ENCODE data around the gene DROSHA.

The DROSHA gene

DNA sequence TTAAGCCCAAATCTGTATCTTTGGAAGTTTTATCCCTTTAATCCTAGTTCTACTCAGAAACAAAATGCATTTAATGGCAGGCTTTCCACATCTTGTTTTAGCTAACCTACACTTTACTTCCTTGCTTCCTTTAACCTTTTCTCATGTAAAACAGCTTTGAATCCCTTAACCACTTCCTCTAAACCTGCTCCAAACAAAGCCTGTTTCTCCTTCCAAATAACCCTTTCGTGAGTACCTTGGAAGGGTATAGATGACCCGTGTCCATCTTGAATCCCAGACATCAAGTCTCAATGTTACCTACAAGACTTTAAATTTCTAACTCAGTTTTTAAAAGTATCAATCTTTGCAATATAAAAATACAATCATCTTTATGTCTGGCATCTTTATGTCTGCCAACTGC lies 78.4 kb downstream of the DROSHA start:
- peaks cover 18 to 31% of the 10 kb centered on the region in 2 donors for H3K36me3 ChIP-seq (ENCODE audit: control insufficient read depth in 2 of 2, insufficient read depth in 2 of 2, low read length in 2 of 2)
- no peaks in the 10 kb centered on the region for H3K4me1 ChIP-seq (ENCODE audit: control insufficient read depth in 2 of 2, insufficient read depth in 2 of 2, low read length in 2 of 2)
- no peak overlapping the region for H3K9ac ChIP-seq (ENCODE audit: low read depth in 1 of 2, low read length in 2 of 2)
- H3K4me3 ChIP-seq (ENCODE audit: low read length in 2 of 2): no peak overlapping the region
- H3K27ac ChIP-seq (ENCODE audit: low read depth in 2 of 2, low read length in 2 of 2): no peak overlapping the region
- H3K27me3 ChIP-seq (ENCODE audit: control insufficient read depth in 2 of 2, insufficient read depth in 2 of 2, low read length in 2 of 2): no peaks in the 10 kb centered on the region
- no peaks in the 10 kb centered on the region for H3K9me3 ChIP-seq (ENCODE audit: control insufficient read depth in 2 of 2, low read length in 2 of 2)

DNA sequence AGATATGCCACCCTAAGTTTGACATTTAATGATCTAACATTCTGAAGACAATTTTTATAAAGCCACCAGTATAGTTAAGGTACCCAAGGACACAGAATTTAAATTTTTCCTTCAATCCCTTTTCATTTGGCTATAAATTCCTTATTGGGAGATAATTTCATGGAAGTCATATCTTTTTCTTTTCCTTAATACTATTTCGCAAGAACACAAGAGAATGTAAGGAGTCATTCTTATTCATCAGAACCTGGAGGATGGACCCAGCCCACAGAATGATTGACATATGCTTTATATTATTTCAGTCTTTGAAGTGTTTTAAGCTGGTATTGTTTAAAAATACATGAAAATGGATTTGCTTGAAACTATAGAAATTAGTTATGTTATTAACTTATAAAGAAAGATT lies 79.6 kb downstream of the DROSHA start:
- no peaks in the 10 kb centered on the region for H3K27me3 ChIP-seq (ENCODE audit: control insufficient read depth in 2 of 2, insufficient read depth in 2 of 2, low read length in 2 of 2)
- H3K4me1 ChIP-seq (ENCODE audit: control insufficient read depth in 2 of 2, insufficient read depth in 2 of 2, low read length in 2 of 2): no peaks in the 10 kb centered on the region
- no peak overlapping the region for H3K27ac ChIP-seq (ENCODE audit: low read depth in 2 of 2, low read length in 2 of 2)
- H3K4me3 ChIP-seq (ENCODE audit: low read length in 2 of 2): no peak overlapping the region
- no peak overlapping the region for H3K9ac ChIP-seq (ENCODE audit: low read depth in 1 of 2, low read length in 2 of 2)
- H3K9me3 ChIP-seq (ENCODE audit: control insufficient read depth in 2 of 2, low read length in 2 of 2): no peaks in the 10 kb centered on the region
- H3K36me3 ChIP-seq (ENCODE audit: control insufficient read depth in 2 of 2, insufficient read depth in 2 of 2, low read length in 2 of 2): peaks cover 10 to 41% of the 10 kb centered on the region in 2 donors

DNA sequence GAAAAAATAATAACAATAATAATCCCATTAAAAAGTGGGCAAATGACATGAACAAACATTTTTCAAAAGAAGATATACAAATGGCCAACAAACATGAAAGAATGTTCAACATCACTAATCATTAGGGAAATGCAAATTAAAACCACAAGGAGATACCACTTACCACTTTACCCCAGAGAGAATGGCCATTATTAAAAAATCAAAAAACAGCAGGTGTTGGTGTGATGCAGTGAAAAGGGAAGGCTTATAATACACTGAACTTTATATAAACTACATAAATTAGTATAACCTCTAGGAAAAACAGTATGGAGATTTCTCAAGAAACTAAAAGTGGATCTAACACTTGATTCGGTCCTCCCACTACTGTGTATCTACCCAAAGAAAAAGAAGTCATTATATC lies 81.9 kb downstream of the DROSHA start:
- H3K4me3 ChIP-seq (ENCODE audit: low read length in 2 of 2): no peak overlapping the region
- H3K36me3 ChIP-seq (ENCODE audit: control insufficient read depth in 2 of 2, insufficient read depth in 2 of 2, low read length in 2 of 2): peaks cover 16 to 36% of the 10 kb centered on the region in 2 donors
- no peaks in the 10 kb centered on the region for H3K4me1 ChIP-seq (ENCODE audit: control insufficient read depth in 2 of 2, insufficient read depth in 2 of 2, low read length in 2 of 2)
- H3K9ac ChIP-seq (ENCODE audit: low read depth in 1 of 2, low read length in 2 of 2): no peak overlapping the region
- H3K9me3 ChIP-seq (ENCODE audit: control insufficient read depth in 2 of 2, low read length in 2 of 2): no peaks in the 10 kb centered on the region
- H3K27ac ChIP-seq (ENCODE audit: low read depth in 2 of 2, low read length in 2 of 2): no peak overlapping the region
- H3K27me3 ChIP-seq (ENCODE audit: control insufficient read depth in 2 of 2, insufficient read depth in 2 of 2, low read length in 2 of 2): no peaks in the 10 kb centered on the region

DNA sequence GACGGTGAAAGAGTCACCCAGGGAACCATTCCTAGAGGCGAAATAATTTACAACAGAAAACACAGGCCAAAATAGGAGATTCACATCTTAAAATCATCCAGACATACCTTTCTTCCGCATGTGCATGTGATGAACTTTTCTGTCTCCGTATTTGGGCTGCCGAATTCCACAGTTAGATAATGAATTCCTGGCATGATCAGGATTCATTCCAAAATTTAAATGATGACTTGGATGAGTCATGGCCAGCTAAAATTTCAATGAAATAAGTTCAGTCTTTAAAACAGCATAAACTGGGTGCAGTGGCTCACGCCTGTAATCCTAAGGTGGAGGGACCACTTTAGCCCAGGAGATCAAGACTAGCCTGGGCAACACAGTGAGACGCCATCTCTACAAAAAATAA lies 82.7 kb downstream of the DROSHA start:
- H3K27me3 ChIP-seq (ENCODE audit: control insufficient read depth in 2 of 2, insufficient read depth in 2 of 2, low read length in 2 of 2): no peaks in the 10 kb centered on the region
- no peaks in the 10 kb centered on the region for H3K9me3 ChIP-seq (ENCODE audit: control insufficient read depth in 2 of 2, low read length in 2 of 2)
- no peak overlapping the region for H3K9ac ChIP-seq (ENCODE audit: low read depth in 1 of 2, low read length in 2 of 2)
- H3K36me3 ChIP-seq (ENCODE audit: control insufficient read depth in 2 of 2, insufficient read depth in 2 of 2, low read length in 2 of 2): peaks cover 16 to 38% of the 10 kb centered on the region in 2 donors
- no peak overlapping the region for H3K27ac ChIP-seq (ENCODE audit: low read depth in 2 of 2, low read length in 2 of 2)
- no peaks in the 10 kb centered on the region for H3K4me1 ChIP-seq (ENCODE audit: control insufficient read depth in 2 of 2, insufficient read depth in 2 of 2, low read length in 2 of 2)
- H3K4me3 ChIP-seq (ENCODE audit: low read length in 2 of 2): no peak overlapping the region

DNA sequence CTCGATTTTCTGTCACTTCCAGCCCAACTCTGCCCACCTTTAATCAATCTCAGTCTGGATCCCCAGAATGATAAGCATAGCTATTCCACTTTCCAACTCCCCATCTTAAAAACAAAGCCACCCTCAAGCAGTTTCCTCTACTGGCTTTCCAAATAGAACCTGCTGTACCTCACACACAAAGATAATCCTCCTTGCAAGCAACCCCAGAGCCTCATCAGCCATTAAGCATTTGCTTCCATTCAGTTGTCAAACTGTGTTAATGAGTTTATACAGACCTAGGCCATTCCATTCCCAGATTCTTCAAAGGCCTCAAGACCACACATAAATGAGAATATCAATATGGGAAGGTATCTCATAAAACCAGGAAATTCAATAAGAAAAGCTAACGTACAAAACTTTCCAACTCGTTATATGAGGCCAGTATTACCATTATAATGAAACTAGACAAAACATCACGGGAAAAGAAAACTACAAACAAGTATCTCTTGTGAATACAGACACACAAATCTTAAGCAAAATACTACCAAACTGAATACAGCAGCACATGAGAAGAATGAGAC lies 86.8 kb downstream of the DROSHA start:
- Histone ChIP-seq H3K27me3 (ENCODE audit: control insufficient read depth in 2 of 2, insufficient read depth in 2 of 2, low read length in 2 of 2) (no peaks in the 10 kb centered on the region), H3K9me3 (ENCODE audit: control insufficient read depth in 2 of 2, low read length in 2 of 2) (no peaks in the 10 kb centered on the region), H3K4me1 (ENCODE audit: control insufficient read depth in 2 of 2, insufficient read depth in 2 of 2, low read length in 2 of 2) (no peaks in the 10 kb centered on the region), H3K36me3 (ENCODE audit: control insufficient read depth in 2 of 2, insufficient read depth in 2 of 2, low read length in 2 of 2) (peaks cover 10 to 27% of the 10 kb centered on the region in 2 donors), H3K27ac (ENCODE audit: low read depth in 2 of 2, low read length in 2 of 2) (no peak overlapping the region), H3K4me3 (ENCODE audit: low read length in 2 of 2) (no peak overlapping the region), H3K9ac (ENCODE audit: low read depth in 1 of 2, low read length in 2 of 2) (no peak overlapping the region)

DNA sequence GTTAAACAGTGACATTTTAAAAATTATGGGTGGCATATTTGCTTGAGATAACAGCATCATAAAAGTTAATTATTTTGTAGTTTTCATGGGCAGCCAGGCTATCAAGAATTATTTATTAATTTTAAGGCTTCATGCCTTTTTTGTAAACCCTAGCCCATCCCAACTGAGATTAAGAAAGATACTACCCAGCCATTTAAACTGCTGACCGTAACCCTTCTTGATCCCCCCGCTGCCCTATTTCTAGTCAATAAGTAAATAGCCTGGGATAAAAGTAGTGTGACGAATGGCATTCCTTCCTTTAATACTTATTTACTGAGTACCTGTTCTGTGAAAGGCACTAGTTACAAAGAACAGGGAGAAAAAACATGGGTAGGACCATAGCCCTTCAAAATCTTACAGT lies 88.3 kb downstream of the DROSHA start:
- Histone ChIP-seq H3K4me3 (ENCODE audit: low read length in 2 of 2) (no peak overlapping the region), H3K36me3 (ENCODE audit: control insufficient read depth in 2 of 2, insufficient read depth in 2 of 2, low read length in 2 of 2) (peaks cover 15 to 22% of the 10 kb centered on the region in 2 donors), H3K27me3 (ENCODE audit: control insufficient read depth in 2 of 2, insufficient read depth in 2 of 2, low read length in 2 of 2) (no peaks in the 10 kb centered on the region), H3K4me1 (ENCODE audit: control insufficient read depth in 2 of 2, insufficient read depth in 2 of 2, low read length in 2 of 2) (no peaks in the 10 kb centered on the region), H3K9me3 (ENCODE audit: control insufficient read depth in 2 of 2, low read length in 2 of 2) (no peaks in the 10 kb centered on the region), H3K9ac (ENCODE audit: low read depth in 1 of 2, low read length in 2 of 2) (no peak overlapping the region), H3K27ac (ENCODE audit: low read depth in 2 of 2, low read length in 2 of 2) (no peak overlapping the region)

DNA sequence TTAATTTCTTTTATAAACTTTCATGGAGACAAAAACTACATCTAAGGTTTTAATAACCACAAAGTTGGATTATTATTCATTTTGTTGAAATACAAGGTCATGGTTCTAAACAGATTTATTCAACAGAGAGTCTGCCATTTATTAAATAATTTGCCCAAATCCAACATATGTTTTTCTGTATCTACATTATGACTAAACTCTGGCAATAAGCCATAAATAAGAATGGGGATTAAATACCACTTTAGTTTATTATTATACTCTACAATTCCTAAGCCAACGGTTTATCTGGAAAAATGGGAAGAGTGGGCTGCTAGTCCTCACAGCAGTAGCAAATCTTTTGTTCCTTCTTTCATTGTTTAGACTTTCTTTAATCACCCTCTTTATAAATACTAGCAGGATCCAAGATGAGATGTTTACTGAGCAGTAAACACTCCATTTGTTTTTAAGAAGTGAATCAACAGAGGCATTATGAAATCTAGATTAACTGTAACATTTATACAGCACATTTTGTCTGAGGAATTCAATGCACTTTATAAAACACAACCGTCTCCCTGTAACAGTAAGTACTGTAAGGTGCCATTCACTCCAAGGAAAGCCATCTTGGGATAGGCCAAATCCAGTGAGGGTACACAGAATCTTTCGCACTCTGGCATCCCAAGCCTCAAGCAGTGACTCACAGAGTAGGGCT lies 89.7 kb downstream of the DROSHA start:
- Histone ChIP-seq H3K4me1 (ENCODE audit: control insufficient read depth in 2 of 2, insufficient read depth in 2 of 2, low read length in 2 of 2) (no peaks in the 10 kb centered on the region), H3K9ac (ENCODE audit: low read depth in 1 of 2, low read length in 2 of 2) (no peak overlapping the region), H3K27ac (ENCODE audit: low read depth in 2 of 2, low read length in 2 of 2) (no peak overlapping the region)

DNA sequence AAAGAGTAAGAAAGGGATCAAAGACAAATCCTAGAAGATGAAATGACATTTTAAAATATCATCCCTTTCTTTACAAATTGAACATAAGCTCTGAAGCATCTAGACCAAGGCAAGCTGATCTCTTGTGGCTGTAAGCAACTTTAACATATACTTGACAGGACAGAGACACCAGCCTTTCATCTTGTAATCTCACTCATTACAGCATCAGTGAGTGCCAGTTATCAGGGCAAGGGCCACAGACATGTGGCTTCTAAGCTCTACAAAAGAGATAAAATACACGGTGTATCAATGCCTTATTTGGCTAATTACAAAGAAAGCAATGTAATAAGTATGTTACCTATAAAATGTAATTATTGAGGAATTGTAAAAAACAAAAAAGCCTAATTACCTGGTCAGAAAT lies 95.0 kb downstream of the DROSHA start:
- no peak overlapping the region for H3K27ac ChIP-seq (ENCODE audit: low read depth in 2 of 2, low read length in 2 of 2)
- H3K4me3 ChIP-seq (ENCODE audit: low read length in 2 of 2): no peak overlapping the region
- H3K36me3 ChIP-seq (ENCODE audit: control insufficient read depth in 2 of 2, insufficient read depth in 2 of 2, low read length in 2 of 2): peaks cover 18 to 36% of the 10 kb centered on the region in 2 donors
- no peaks in the 10 kb centered on the region for H3K27me3 ChIP-seq (ENCODE audit: control insufficient read depth in 2 of 2, insufficient read depth in 2 of 2, low read length in 2 of 2)
- no peak overlapping the region for H3K9ac ChIP-seq (ENCODE audit: low read depth in 1 of 2, low read length in 2 of 2)
- H3K9me3 ChIP-seq (ENCODE audit: control insufficient read depth in 2 of 2, low read length in 2 of 2): no peaks in the 10 kb centered on the region
- H3K4me1 ChIP-seq (ENCODE audit: control insufficient read depth in 2 of 2, insufficient read depth in 2 of 2, low read length in 2 of 2): no peaks in the 10 kb centered on the region

More for the DNA sequence above, 89.7 kb downstream of the DROSHA start:
- no peaks in the 10 kb centered on the region for H3K27me3 ChIP-seq (ENCODE audit: control insufficient read depth in 2 of 2, insufficient read depth in 2 of 2, low read length in 2 of 2)
- peaks cover 11 to 21% of the 10 kb centered on the region in 2 donors for H3K36me3 ChIP-seq (ENCODE audit: control insufficient read depth in 2 of 2, insufficient read depth in 2 of 2, low read length in 2 of 2)
- H3K4me3 ChIP-seq (ENCODE audit: low read length in 2 of 2): no peak overlapping the region
- no peaks in the 10 kb centered on the region for H3K9me3 ChIP-seq (ENCODE audit: control insufficient read depth in 2 of 2, low read length in 2 of 2)

DNA sequence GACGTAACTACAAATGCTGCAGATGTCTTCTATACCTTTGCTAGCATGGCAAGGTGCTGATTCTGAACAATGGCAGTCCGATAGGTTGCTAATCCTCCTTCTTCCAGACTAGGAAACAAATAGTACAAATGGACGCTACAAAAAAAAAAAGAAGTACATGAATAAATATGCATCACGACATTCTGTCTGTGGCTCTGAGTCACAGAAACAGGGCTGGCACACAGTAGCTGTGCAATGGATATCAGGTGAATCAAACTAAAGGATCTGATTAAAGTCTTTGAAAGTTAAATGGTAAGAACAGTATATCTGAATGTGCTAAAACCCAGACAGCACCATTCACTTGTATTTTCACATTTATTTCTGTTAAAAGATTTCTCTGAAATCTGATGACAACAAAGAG lies 96.2 kb downstream of the DROSHA start:
- Histone ChIP-seq H3K27me3 (ENCODE audit: control insufficient read depth in 2 of 2, insufficient read depth in 2 of 2, low read length in 2 of 2) (no peaks in the 10 kb centered on the region), H3K4me1 (ENCODE audit: control insufficient read depth in 2 of 2, insufficient read depth in 2 of 2, low read length in 2 of 2) (no peaks in the 10 kb centered on the region), H3K4me3 (ENCODE audit: low read length in 2 of 2) (no peak overlapping the region), H3K36me3 (ENCODE audit: control insufficient read depth in 2 of 2, insufficient read depth in 2 of 2, low read length in 2 of 2) (peaks cover 18 to 44% of the 10 kb centered on the region in 2 donors), H3K9me3 (ENCODE audit: control insufficient read depth in 2 of 2, low read length in 2 of 2) (no peaks in the 10 kb centered on the region), H3K27ac (ENCODE audit: low read depth in 2 of 2, low read length in 2 of 2) (no peak overlapping the region), H3K9ac (ENCODE audit: low read depth in 1 of 2, low read length in 2 of 2) (no peak overlapping the region)

DNA sequence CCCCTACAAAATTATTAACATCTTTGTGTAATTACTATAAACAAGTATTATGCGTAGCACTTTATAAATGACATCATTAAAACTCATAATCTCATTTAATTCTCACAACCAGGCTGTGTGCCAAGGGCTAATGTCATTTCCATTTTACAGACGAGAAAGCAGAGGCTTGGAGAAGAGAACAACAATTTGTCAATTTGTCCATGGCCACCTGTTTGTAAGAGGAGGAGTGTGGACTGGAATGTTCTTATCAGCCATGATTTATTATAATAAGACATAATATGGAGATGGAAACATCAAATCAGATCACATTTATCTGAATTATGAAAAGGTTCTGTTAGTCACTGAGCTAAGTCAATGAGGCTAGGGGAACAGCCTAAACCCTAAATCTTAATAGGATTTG lies 97.0 kb downstream of the DROSHA start:
- Histone ChIP-seq H3K36me3 (ENCODE audit: control insufficient read depth in 2 of 2, insufficient read depth in 2 of 2, low read length in 2 of 2) (peaks cover 27 to 47% of the 10 kb centered on the region in 2 donors), H3K9me3 (ENCODE audit: control insufficient read depth in 2 of 2, low read length in 2 of 2) (no peaks in the 10 kb centered on the region), H3K9ac (ENCODE audit: low read depth in 1 of 2, low read length in 2 of 2) (no peak overlapping the region), H3K4me3 (ENCODE audit: low read length in 2 of 2) (no peak overlapping the region), H3K4me1 (ENCODE audit: control insufficient read depth in 2 of 2, insufficient read depth in 2 of 2, low read length in 2 of 2) (no peaks in the 10 kb centered on the region), H3K27ac (ENCODE audit: low read depth in 2 of 2, low read length in 2 of 2) (no peak overlapping the region), H3K27me3 (ENCODE audit: control insufficient read depth in 2 of 2, insufficient read depth in 2 of 2, low read length in 2 of 2) (no peaks in the 10 kb centered on the region)
